Dedifferentiated amniotic fluid mesenchymal stem cell (primary cell): Measurements from ENCODE around the gene OR2A25.
"Not testable (repeated sequence)": the region's sequence is repeated elsewhere in the genome, so short reads cannot be mapped to it uniquely, and the experiment has no call there.

Source experiments
- DNase-seq: peaks from one replicate; pipeline ENCODE4 v3.0.0-alpha.2; 2016; ENCODE audit errors: extremely low spot score

OR2A25 gene

GRCh38 chr7:144069511-144069910, at the start of gene OR2A25:
Gene OR2A25 (plus strand): TSS chr7:144069811. CDS start chr7:144074220, 4,409 bp downstream.
- DNase-seq = no peak

- DNase-seq = no peak
These were observed 49.3 kb upstream of the OR2A25 start for GRCh38 chr7:144020340-144020739.

- DNase-seq = no peak
These were observed 47.4 kb upstream of the OR2A25 start for GRCh38 chr7:144022169-144022568.

- no peak for DNase-seq
These were observed 46.3 kb upstream of the OR2A25 start for GRCh38 chr7:144023171-144023827.

GRCh38 chr7:144024213-144024612, 45.4 kb upstream of the OR2A25 start:
- no peak for DNase-seq

- DNase-seq = no peak
These were observed 43.3 kb upstream of the OR2A25 start for GRCh38 chr7:144026203-144026883.

GRCh38 chr7:144027070-144027469, 42.5 kb upstream of the OR2A25 start:
- DNase-seq = peak; percentile 75

GRCh38 chr7:144027974-144028373, 41.6 kb upstream of the OR2A25 start:
- DNase-seq = no peak

GRCh38 chr7:144028547-144028946, 41.1 kb upstream of the OR2A25 start:
- DNase-seq = no peak

GRCh38 chr7:144032516-144032915, 37.1 kb upstream of the OR2A25 start:
- no peak for DNase-seq

GRCh38 chr7:144032985-144033709, 36.5 kb upstream of the OR2A25 start:
- no peak for DNase-seq

GRCh38 chr7:144035385-144035784, 34.2 kb upstream of the OR2A25 start:
- no peak for DNase-seq

GRCh38 chr7:144036302-144036885, 33.2 kb upstream of the OR2A25 start:
- no peak for DNase-seq

- DNase-seq = no peak
These were observed 32.1 kb upstream of the OR2A25 start for GRCh38 chr7:144037414-144038035.

GRCh38 chr7:144038887-144039286, 30.7 kb upstream of the OR2A25 start:
- no peak for DNase-seq

GRCh38 chr7:144048648-144049047, 21.0 kb upstream of the OR2A25 start, which contains the start of gene OR2A5:
Gene OR2A5 (plus strand): TSS chr7:144048948. CDS start chr7:144050402, 1,454 bp downstream.
- no peak for DNase-seq

GRCh38 chr7:144049491-144049890, 20.1 kb upstream of the OR2A25 start:
- no peak for DNase-seq

- peak; percentile 17 for DNase-seq
These were observed 19.5 kb upstream of the OR2A25 start for GRCh38 chr7:144050093-144050492.

- not testable (repeated sequence) for DNase-seq
These were observed 18.7 kb upstream of the OR2A25 start for GRCh38 chr7:144050884-144051283.

- DNase-seq = no peak
These were observed 11.7 kb upstream of the OR2A25 start for GRCh38 chr7:144057954-144058353.

GRCh38 chr7:144063710-144064109, 5.9 kb upstream of the OR2A25 start:
- DNase-seq = no peak

GRCh38 chr7:144069953-144070352, 342 bp downstream of the OR2A25 start:
- DNase-seq = no peak
